PC-3 (cell line): ENCODE measurements around the gene CDK18. TPM values are rescaled to one million over a fixed set of nuclear protein-coding genes. Genes with fewer than 3 reads are reported as not detected.
"Not testable (repeated sequence)": the region's sequence is repeated elsewhere in the genome, so short reads cannot be mapped to it uniquely, and the experiment has no call there.

Experiments
- ATAC-seq: fragments of 200-7000 bp; cut with Tn5 transposase; 2 replicates; pipeline ENCODE4 v1.9.1; 2020; ENCODE audit warnings: mild to moderate bottlenecking, moderate library complexity
- BruUV-seq: library from RNA; stranded (reverse); fragments of 400-500 nt; replicated peaks from 2 replicates; lab custom pipeline; 2021; lab: Mats Ljungman, UMichigan
- CTCF ChIA-PET: fragments of 300-600 bp; sonication (Branson Sonifier 250); formaldehyde crosslinking; loops from one replicate; lab custom pipeline; 2022; ENCODE audit warnings: antibody characterized with exemption; lab: Charles Lee
- POLR2A ChIA-PET: fragments of 300-600 bp; sonication (Branson Sonifier 250); formaldehyde crosslinking; loops from one replicate; lab custom pipeline; 2022; ENCODE audit warnings: antibody characterized with exemption; ENCODE audit not compliant: unreplicated experiment; lab: Charles Lee
- DNase-seq: peaks from one replicate; pipeline ENCODE4 v3.0.0-alpha.2; 2015
- H2AFZ ChIP-seq: fragments of 300-600 bp; sonication (generic); 2 replicates; pipeline ENCODE4 v1.6.0; 2016; ENCODE audit warnings: antibody characterized with exemption, low read length
- H3F3A ChIP-seq: fragments of 300-600 bp; sonication (generic); one replicate; pipeline ENCODE4 v1.6.0; 2017; ENCODE audit warnings: antibody characterized with exemption, low read length, control low read depth, mild to moderate bottlenecking; ENCODE audit not compliant: unreplicated experiment
- H3K27ac ChIP-seq: fragments of 300-600 bp; sonication (generic); 2 replicates; pipeline ENCODE4 v1.5.1; 2016; ENCODE audit warnings: mild to moderate bottlenecking, low read length
- H3K27me3 ChIP-seq: fragments of 300-600 bp; sonication (generic); 2 replicates; pipeline ENCODE4 v1.6.1; 2016; ENCODE audit warnings: low read length, mixed read lengths
- H3K36me3 ChIP-seq: fragments of 300-600 bp; sonication (generic); 2 replicates; pipeline ENCODE4 v1.6.1; 2016; ENCODE audit warnings: low read depth, mixed run types, low read length, mixed read lengths
- H3K4me1 ChIP-seq: fragments of 300-600 bp; sonication (generic); 2 replicates; pipeline ENCODE4 v1.5.1; 2016; ENCODE audit warnings: low read length; ENCODE audit not compliant: insufficient read depth
- H3K4me2 ChIP-seq: fragments of 300-600 bp; sonication (generic); 2 replicates; pipeline ENCODE4 v1.6.0; 2016; ENCODE audit warnings: low read length
- H3K4me3 ChIP-seq: fragments of 300-600 bp; sonication (generic); 2 replicates; pipeline ENCODE4 v1.5.1; 2016; ENCODE audit warnings: mild to moderate bottlenecking, low read length, mixed read lengths
- H3K79me2 ChIP-seq: fragments of 300-600 bp; sonication (generic); 2 replicates; pipeline ENCODE4 v1.6.1; 2017; ENCODE audit warnings: low read length, mixed read lengths
- H3K9ac ChIP-seq: fragments of 300-600 bp; sonication (generic); 2 replicates; pipeline ENCODE4 v1.6.0; 2016; ENCODE audit warnings: mild to moderate bottlenecking, low read length
- H3K9me2 ChIP-seq: fragments of 300-600 bp; sonication (generic); replicated peaks from 2 replicates; pipeline ENCODE4 v1.6.1; 2016; ENCODE audit warnings: mixed run types, low read length, mixed read lengths
- H3K9me3 ChIP-seq: fragments of 300-600 bp; sonication (generic); 2 replicates; pipeline ENCODE4 v1.6.1; 2016; ENCODE audit warnings: low read length, mixed read lengths
- H4K20me1 ChIP-seq: fragments of 300-600 bp; sonication (generic); 2 replicates; pipeline ENCODE4 v1.6.1; 2016; ENCODE audit warnings: low read length, mixed read lengths
- CTCF ChIP-seq: fragments of 300-600 bp; sonication (generic); conservative IDR thresholded peaks from 2 replicates; pipeline ENCODE4 v1.5.1; 2017; ENCODE audit warnings: antibody characterized with exemption, low read depth, mild to moderate bottlenecking, low read length
- EZH2 ChIP-seq: fragments of 300-600 bp; sonication (generic); IDR thresholded peaks from one replicate; pipeline ENCODE4 v1.6.1; 2017; ENCODE audit warnings: antibody characterized with exemption, mild to moderate bottlenecking, low read length; ENCODE audit not compliant: unreplicated experiment
- EZH2phosphoT487 ChIP-seq: fragments of 300-600 bp; sonication (generic); IDR thresholded peaks from 2 replicates; pipeline ENCODE4 v1.6.1; 2018; ENCODE audit warnings: mild to moderate bottlenecking, antibody characterized with exemption, low read length, borderline replicate concordance
- intact Hi-C: fragments of 100-400 bp; cut with micrococcal nuclease; formaldehyde crosslinking; loops from 2 replicates; pipeline ENCODE4 v1.9.0; 2023
- total RNA-seq: library from RNA; depleted of rRNA; stranded (reverse); fragments of >200 nt; gene quantifications from 2 replicates; pipeline ENCODE4 v1.2.3, GENCODE V29; 2014

CDK18 gene
- total RNA-seq, 1 experiment from 2014 or later: 13.2 TPM

- DNase-seq (no peak), ATAC-seq (no peak)
- intact Hi-C loops: no loop called here
- POLR2A ChIA-PET: no interaction called here
- Histone ChIP-seq H4K20me1 (no peaks in the 10 kb centered on the region), H3K9me2 (no peaks in the 10 kb centered on the region), H3K36me3 (no peaks in the 10 kb centered on the region), H3K27ac (no peak overlapping the region), H3F3A (no peaks in the 10 kb centered on the region), H3K4me3 (no peak overlapping the region), H3K79me2 (no peaks in the 10 kb centered on the region), H3K4me2 (no peak overlapping the region), H2AFZ (no peak overlapping the region), H3K4me1 (peaks cover 18% of the 10 kb centered on the region), H3K9ac (no peak overlapping the region), H3K9me3 (no peaks in the 10 kb centered on the region), H3K27me3 (peaks cover 7% of the 10 kb centered on the region; the same call in 1 of the 2 replicates)
- BruUV-seq: no TSS peak
- TF ChIP-seq CTCF: no peak
- TF ChIP-seq EZH2: no peak
- TF ChIP-seq EZH2phosphoT487: no peak
- CTCF ChIA-PET: interaction anchor here (1.5 kb wide), 1 partner anchor 58 kb away, joined by 4 read pairs; no protein-coding TSS in a partner anchor
Observed at GRCh38 chr1:205481218-205481617, 23.3 kb upstream of the CDK18 start.

GRCh38 chr1:205481629-205482151, 22.8 kb upstream of the CDK18 start:
- H3K27ac ChIP-seq: no peak overlapping the region

GRCh38 chr1:205482587-205482986, 21.9 kb upstream of the CDK18 start:
- H3K9me2 ChIP-seq, H3K79me2 ChIP-seq, DNase-seq, intact Hi-C loops, H3K27ac ChIP-seq, H3K4me2 ChIP-seq, H3K27me3 ChIP-seq, H3K36me3 ChIP-seq, H4K20me1 ChIP-seq, H3F3A ChIP-seq, H3K9ac ChIP-seq, POLR2A ChIA-PET, H3K9me3 ChIP-seq, ATAC-seq, H3K4me3 ChIP-seq, BruUV-seq, H2AFZ ChIP-seq: not testable (repeated sequence)
- CTCF ChIA-PET: interaction anchor here (1.5 kb wide), 1 partner anchor 59 kb away, joined by 4 read pairs; no protein-coding TSS in a partner anchor
- peaks cover 12% of the 10 kb centered on the region for H3K4me1 ChIP-seq

More at GRCh38 chr1:205481629-205482151, 22.8 kb upstream of the CDK18 start:
- TF ChIP-seq EZH2phosphoT487: no peak
- no peak for TF ChIP-seq EZH2
- TF ChIP-seq CTCF: no peak
- ATAC-seq (no peak), DNase-seq (no peak)
- Histone ChIP-seq H3K36me3 (no peaks in the 10 kb centered on the region), H3K9ac (no peak overlapping the region), H3K79me2 (no peaks in the 10 kb centered on the region), H3K27me3 (peaks cover 7% of the 10 kb centered on the region; the same call in 1 of the 2 replicates), H3K4me1 (peaks cover 18% of the 10 kb centered on the region), H3K9me2 (no peaks in the 10 kb centered on the region), H2AFZ (no peak overlapping the region), H4K20me1 (no peaks in the 10 kb centered on the region), H3F3A (no peaks in the 10 kb centered on the region), H3K9me3 (no peaks in the 10 kb centered on the region), H3K4me2 (no peak overlapping the region), H3K4me3 (no peak overlapping the region)
- POLR2A ChIA-PET: no interaction called here
- BruUV-seq: no TSS peak
- intact Hi-C loops: no loop called here
- CTCF ChIA-PET: interaction anchor here (1.5 kb wide), 1 partner anchor 58 kb away, joined by 4 read pairs; no protein-coding TSS in a partner anchor
